GM12878 (cell line): Measurements from ENCODE around the gene FGGY.

Experiments
- CHD2 ChIP-seq: IDR thresholded peaks from 2 replicates; pipeline ENCODE4 v1.6.1; 2011; ENCODE audit warnings: low read depth, low read length, improper control_type of control experiment, borderline replicate concordance
- CHD4 ChIP-seq: fragments of 200-600 bp; sonication (generic); IDR thresholded peaks from 2 replicates; pipeline ENCODE4 v1.6.1; 2016; ENCODE audit warnings: mild to moderate bottlenecking
- CREM ChIP-seq: IDR thresholded peaks from 2 replicates; pipeline ENCODE4 v1.6.1; 2014; ENCODE audit warnings: antibody characterized with exemption, low read depth
- CTCF ChIP-seq, 3 experiments: IDR thresholded peaks in 2 of 3; conservative IDR thresholded peaks in 1 of 3; 2 replicates each; pipeline ENCODE4 v1.5.1; 2011; ENCODE audit warnings: low read depth in 3 of 3, low read length in 3 of 3, mild to moderate bottlenecking in 3 of 3, control low read depth in 2 of 3, moderate library complexity in 2 of 3, inconsistent platforms in 1 of 3, mixed read lengths in 1 of 3; ENCODE audit not compliant: control insufficient read depth in 2 of 3, insufficient read depth in 1 of 3; ENCODE audit errors: extremely low read depth in 1 of 3
- FOS ChIP-seq: IDR thresholded peaks from 3 replicates; pipeline ENCODE4 v1.6.1; 2011; ENCODE audit warnings: borderline replicate concordance; ENCODE audit not compliant: insufficient read length; ENCODE audit errors: extremely low read depth
- FOXM1 ChIP-seq: IDR thresholded peaks from 2 replicates; pipeline ENCODE4 v1.6.1; 2012; ENCODE audit warnings: low read depth, mild to moderate bottlenecking, inconsistent platforms, low read length, moderate library complexity
- MXI1 ChIP-seq: fragments of 150-350 bp; IDR thresholded peaks from 2 replicates; pipeline ENCODE4 v1.6.1; 2011; ENCODE audit warnings: low read depth, mild to moderate bottlenecking, inconsistent platforms, low read length, improper control_type of control experiment
- NFYA ChIP-seq: IDR thresholded peaks from 2 replicates; pipeline ENCODE4 v1.6.1; 2011; ENCODE audit warnings: low read depth, mild to moderate bottlenecking, low read length, improper control_type of control experiment, borderline replicate concordance
- POLR2A ChIP-seq: IDR thresholded peaks from 2 replicates; pipeline ENCODE4 v1.6.1; 2011; ENCODE audit warnings: low read depth, mild to moderate bottlenecking, low read length
- STAT3 ChIP-seq: IDR thresholded peaks from 2 replicates; pipeline ENCODE4 v1.6.1; 2011; ENCODE audit warnings: low read depth, low read length, improper control_type of control experiment
- TCF12 ChIP-seq: IDR thresholded peaks from 2 replicates; pipeline ENCODE4 v1.6.1; 2011; ENCODE audit warnings: low read depth, mild to moderate bottlenecking, low read length
- USF2 ChIP-seq: IDR thresholded peaks from 2 replicates; pipeline ENCODE4 v1.6.1; 2011; ENCODE audit warnings: low read depth, low read length, improper control_type of control experiment, borderline replicate concordance
- YY1 ChIP-seq: IDR thresholded peaks from 2 replicates; pipeline ENCODE4 v1.6.1; 2011; ENCODE audit warnings: low read depth, mild to moderate bottlenecking, low read length

GRCh38 chr1:59690171-59690930, 393.5 kb downstream of the FGGY start:
- TF ChIP-seq STAT3 (no peak), CTCF (IDR thresholded peaks at IDR 0.05 in 2 of 3, conservative IDR thresholded peaks at IDR 0.05 in 1 of 3; ENCODE audit: control insufficient read depth in 2 of 3, extremely low read depth in 1 of 3, insufficient read depth in 1 of 3, low read depth in 3 of 3, low read length in 3 of 3) (no peak), MXI1 (no peak), CHD4 (no peak), USF2 (no peak), CHD2 (no peak), TCF12 (no peak), POLR2A (no peak), NFYA (no peak), CREM (no peak), FOXM1 (no peak), FOS (no peak), YY1 (no peak)
